AG04450 (cell line): ENCODE measurements around the gene HMGB3. TPM values are rescaled to one million over a fixed set of nuclear protein-coding genes. Genes with fewer than 3 reads are reported as not detected.

Experiments
- CTCF ChIA-PET: fragments of 300-600, 350-600 bp; formaldehyde crosslinking; extraction: SDS; loops from one replicate; lab custom pipeline; 2022; ENCODE audit warnings: antibody characterized with exemption, inconsistent platforms; lab: Charles Lee
- POLR2A ChIA-PET: fragments of 350-600 bp; formaldehyde crosslinking; extraction: SDS; loops from one replicate; lab custom pipeline; 2021; ENCODE audit warnings: antibody characterized with exemption, inconsistent platforms; lab: Yijun Ruan, JAX
- DNase-seq: peaks from one replicate; pipeline ENCODE4 v3.0.0-alpha.2; 2011; ENCODE audit warnings: low read depth, low spot score
- H3K27ac ChIP-seq: one replicate; pipeline ENCODE4 v1.5.1; 2012; ENCODE audit warnings: low read depth, low read length, control low read depth
- H3K27me3 ChIP-seq: one replicate; pipeline ENCODE4 v1.6.0; 2012; ENCODE audit warnings: low read length; ENCODE audit not compliant: control insufficient read depth, insufficient read depth
- H3K4me3 ChIP-seq: 2 replicates; pipeline ENCODE4 v1.5.1; 2011; ENCODE audit warnings: mild to moderate bottlenecking, low read depth, low read length, control low read depth
- H3K9me3 ChIP-seq: 2 replicates; pipeline ENCODE4 v1.5.1; 2012; ENCODE audit warnings: low read length; ENCODE audit not compliant: control insufficient read depth, insufficient read depth
- CTCF ChIP-seq: IDR thresholded peaks from 2 replicates; pipeline ENCODE4 v1.5.1; 2011; ENCODE audit warnings: low read depth, low read length, control low read depth, inconsistent platforms
- polyA plus RNA-seq: library from polyadenylated mRNA; depleted of rRNA; stranded (reverse); fragments of >200 nt; gene quantifications from 2 replicates; pipeline ENCODE4 v1.2.3, GENCODE V29; 2011

HMGB3 gene
- polyA plus RNA-seq, 1 experiment: 21.1 TPM

- TF ChIP-seq CTCF: no peak
- no peak for DNase-seq
- Histone ChIP-seq H3K4me3 (no peak overlapping the region), H3K27ac (no peak overlapping the region), H3K9me3 (no peaks in the 10 kb centered on the region; the same call in 1 of the 2 replicates), H3K27me3 (no peaks in the 10 kb centered on the region)
- ChIA-PET CTCF (no interaction called here), POLR2A (no interaction called here)
Observed at GRCh38 chrX:150975655-150976390, 7.3 kb upstream of the HMGB3 start.

- ChIA-PET CTCF (no interaction called here), POLR2A (no interaction called here)
- Histone ChIP-seq H3K27ac (no peak overlapping the region), H3K9me3 (no peaks in the 10 kb centered on the region; the same call in 1 of the 2 replicates), H3K4me3 (no peak overlapping the region), H3K27me3 (no peaks in the 10 kb centered on the region)
- no peak for DNase-seq
- no peak for TF ChIP-seq CTCF
Observed at GRCh38 chrX:150977411-150978162, 5.5 kb upstream of the HMGB3 start.

- no peaks in the 10 kb centered on the region for H3K27me3 ChIP-seq
- H3K27ac ChIP-seq: no peak overlapping the region
- DNase-seq: no peak
- ChIA-PET CTCF (no interaction called here), POLR2A (no interaction called here)
- no peak overlapping the region for H3K4me3 ChIP-seq
- no peak for TF ChIP-seq CTCF
- H3K9me3 ChIP-seq: no peaks in the 10 kb centered on the region; the same call in 1 of the 2 replicates
Observed at GRCh38 chrX:150980186-150980585, 2.9 kb upstream of the HMGB3 start.

- no peak for TF ChIP-seq CTCF
- Histone ChIP-seq H3K9me3 (no peaks in the 10 kb centered on the region; the same call in 1 of the 2 replicates), H3K27me3 (no peaks in the 10 kb centered on the region), H3K27ac (no peak overlapping the region), H3K4me3 (no peak overlapping the region)
- no peak for DNase-seq
- CTCF ChIA-PET: no interaction called here
- POLR2A ChIA-PET: no interaction called here
Observed at GRCh38 chrX:150980711-150981110, 2.4 kb upstream of the HMGB3 start.

GRCh38 chrX:150982235-150982787, 824 bp upstream of the HMGB3 start:
- TF ChIP-seq CTCF: no peak
- H3K9me3 ChIP-seq: no peaks in the 10 kb centered on the region; the same call in 1 of the 2 replicates
- no peaks in the 10 kb centered on the region for H3K27me3 ChIP-seq
- ChIA-PET CTCF (interaction anchor here (0.7 kb wide), 1 partner anchor 210 kb away, joined by 5 read pairs; no protein-coding TSS in a partner anchor), POLR2A (no interaction called here)
- DNase-seq: no peak
- peak overlapping the region; percentile 64 for H3K4me3 ChIP-seq
- no peak overlapping the region for H3K27ac ChIP-seq
